Measurements from ENCODE around the gene DEDD. TPM values are rescaled to one million over a fixed set of nuclear protein-coding genes. Genes with fewer than 3 reads are reported as not detected.
A peak's percentile ranks its signal among the peaks of the same experiment; 100 is the strongest.

The DEDD gene
- total RNA-seq, 4 donors from 2014 or later = 40.2 to 60.2 (median 46.3) TPM

GRCh38 chr1:161164901-161165610 is 32.6 kb upstream of the DEDD start:
- in situ Hi-C loops (cut with MboI; ENCODE audit: low sequenced_read_pairs in 4 of 4) = no loop called here
- Histone ChIP-seq H3K27me3 (no peaks in the 10 kb centered on the region), H3K4me3 (peak overlapping the region; percentile 77 to 90 (median 82)), H3K9me3 (no peaks in the 10 kb centered on the region), H3K4me1 (peaks cover 30 to 35% of the 10 kb centered on the region in 2 donors), H3K36me3 (peaks cover 0 to 55% of the 10 kb centered on the region in 2 donors), H3K27ac (peak overlapping the region; percentile 85 to 94 (median 88))
- intact Hi-C loops (cut with DNase I; ENCODE audit: low total_unique reads) = no loop called here
- TF ChIP-seq CTCF (IDR thresholded peaks at IDR 0.05 in 4 of 5, conservative IDR thresholded peaks at IDR 0.05 in 1 of 5) (no peak), POLR2A (IDR thresholded peaks at IDR 0.05) (no peak)
- DNase-seq (no peak), ATAC-seq (no peak)

- H3K36me3 ChIP-seq = peaks cover 0 to 43% of the 10 kb centered on the region in 2 donors
- no peaks in the 10 kb centered on the region for H3K27me3 ChIP-seq
- intact Hi-C loops (cut with DNase I; ENCODE audit: low total_unique reads) (no loop called here), in situ Hi-C loops (cut with MboI; ENCODE audit: low sequenced_read_pairs in 4 of 4) (no loop called here)
- ATAC-seq (no peak), DNase-seq (no peak)
- H3K27ac ChIP-seq = no peak overlapping the region
- peaks cover 32 to 39% of the 10 kb centered on the region in 2 donors for H3K4me1 ChIP-seq
- TF ChIP-seq POLR2A (IDR thresholded peaks at IDR 0.05) (no peak), CTCF (IDR thresholded peaks at IDR 0.05 in 4 of 5, conservative IDR thresholded peaks at IDR 0.05 in 1 of 5) (no peak)
- no peak overlapping the region for H3K4me3 ChIP-seq
- no peaks in the 10 kb centered on the region for H3K9me3 ChIP-seq
These were observed 31.3 kb upstream of the DEDD start for GRCh38 chr1:161163793-161164192.

GRCh38 chr1:161162806-161163205 is 30.3 kb upstream of the DEDD start:
- intact Hi-C loops (cut with DNase I; ENCODE audit: low total_unique reads) (no loop called here), in situ Hi-C loops (cut with MboI; ENCODE audit: low sequenced_read_pairs in 4 of 4) (no loop called here)
- peaks cover 32 to 43% of the 10 kb centered on the region in 2 donors for H3K4me1 ChIP-seq
- no peak overlapping the region for H3K4me3 ChIP-seq
- no peak for TF ChIP-seq CTCF (IDR thresholded peaks at IDR 0.05 in 4 of 5, conservative IDR thresholded peaks at IDR 0.05 in 1 of 5)
- TF ChIP-seq POLR2A (IDR thresholded peaks at IDR 0.05) = no peak
- no peak overlapping the region for H3K27ac ChIP-seq
- H3K36me3 ChIP-seq = peaks cover 0 to 43% of the 10 kb centered on the region in 2 donors
- no peaks in the 10 kb centered on the region for H3K27me3 ChIP-seq
- no peaks in the 10 kb centered on the region for H3K9me3 ChIP-seq
- ATAC-seq = no peak
- no peak for DNase-seq

GRCh38 chr1:161162052-161162451 is 29.6 kb upstream of the DEDD start:
- H3K27ac ChIP-seq = peak overlapping the region in 1 of 4 donors; percentile 5
- no peak for DNase-seq
- peaks cover 0 to 49% of the 10 kb centered on the region in 2 donors for H3K36me3 ChIP-seq
- no peaks in the 10 kb centered on the region for H3K9me3 ChIP-seq
- H3K4me1 ChIP-seq = peaks cover 26 to 40% of the 10 kb centered on the region in 2 donors
- intact Hi-C loops (cut with DNase I; ENCODE audit: low total_unique reads) = no loop called here
- no peak for TF ChIP-seq POLR2A (IDR thresholded peaks at IDR 0.05)
- TF ChIP-seq CTCF (IDR thresholded peaks at IDR 0.05 in 4 of 5, conservative IDR thresholded peaks at IDR 0.05 in 1 of 5) = no peak
- H3K4me3 ChIP-seq = no peak overlapping the region
- H3K27me3 ChIP-seq = no peaks in the 10 kb centered on the region
- in situ Hi-C loops (cut with MboI; ENCODE audit: low sequenced_read_pairs in 4 of 4) = no loop called here
- no peak for ATAC-seq

Measured in gastrocnemius medialis (tissue), 4 donors.